ENCODE results near the gene ZFC3H1.
A peak's percentile ranks its signal among the peaks of the same experiment; 100 is the strongest.

Gene ZFC3H1

DNA sequence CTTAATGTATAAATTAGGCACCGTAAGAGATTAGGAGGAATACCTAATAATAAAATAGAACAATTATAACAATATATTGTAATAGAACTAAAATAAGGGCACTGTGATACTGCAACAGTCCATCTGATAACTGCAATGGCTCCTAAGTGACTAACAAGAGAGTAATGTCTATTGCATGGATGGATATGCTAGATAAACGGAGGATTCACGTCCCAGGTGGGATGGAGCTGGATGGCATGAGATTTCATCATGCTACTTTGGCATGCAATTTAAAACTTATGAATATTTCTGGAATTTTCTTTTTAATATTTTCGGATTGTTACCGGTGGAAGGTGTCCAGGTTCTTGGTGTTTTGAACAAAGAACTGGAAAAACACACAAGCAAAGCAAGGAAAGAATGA, 20.0 kb upstream of the ZFC3H1 start:
- no peak for DNase-seq

DNA sequence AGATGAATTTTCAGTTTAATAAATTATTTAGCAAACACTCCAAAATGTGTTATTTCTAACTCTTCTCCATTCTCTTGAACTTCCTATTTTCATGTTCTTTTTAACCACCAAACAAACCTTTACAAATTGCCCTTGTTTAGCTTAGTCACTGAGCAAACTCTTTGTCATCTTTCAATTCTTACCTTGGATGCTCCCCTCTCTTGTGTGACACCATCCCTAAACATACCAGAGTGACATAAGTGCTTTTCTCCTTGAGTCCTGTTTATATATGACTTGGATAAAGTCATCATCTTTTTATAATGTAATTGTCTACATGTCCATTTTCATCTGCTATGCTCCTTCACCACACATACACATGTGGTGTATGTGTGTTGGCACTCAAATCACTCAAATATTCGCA, 18.8 kb upstream of the ZFC3H1 start:
- no peak for DNase-seq

DNA sequence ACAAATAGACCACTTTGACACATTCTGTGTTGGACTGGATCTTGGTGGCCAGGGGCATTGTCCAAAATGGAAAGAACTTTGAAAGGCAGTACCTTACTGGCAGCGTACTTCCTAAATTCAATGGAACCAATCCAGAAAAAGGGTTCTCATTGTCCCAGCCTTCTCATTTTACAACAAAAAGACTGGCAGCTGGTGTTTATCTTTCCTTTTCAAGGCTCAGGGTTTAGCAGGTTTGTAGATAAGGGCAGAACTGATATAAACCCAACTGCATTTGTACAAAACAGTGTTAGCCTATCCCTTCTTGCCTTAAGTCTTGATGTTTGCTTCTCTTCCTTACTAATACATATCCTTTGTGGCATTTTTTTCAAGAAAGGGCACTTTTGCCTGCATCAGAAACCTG, 8.2 kb upstream of the ZFC3H1 start:
- DNase-seq = no peak

DNA sequence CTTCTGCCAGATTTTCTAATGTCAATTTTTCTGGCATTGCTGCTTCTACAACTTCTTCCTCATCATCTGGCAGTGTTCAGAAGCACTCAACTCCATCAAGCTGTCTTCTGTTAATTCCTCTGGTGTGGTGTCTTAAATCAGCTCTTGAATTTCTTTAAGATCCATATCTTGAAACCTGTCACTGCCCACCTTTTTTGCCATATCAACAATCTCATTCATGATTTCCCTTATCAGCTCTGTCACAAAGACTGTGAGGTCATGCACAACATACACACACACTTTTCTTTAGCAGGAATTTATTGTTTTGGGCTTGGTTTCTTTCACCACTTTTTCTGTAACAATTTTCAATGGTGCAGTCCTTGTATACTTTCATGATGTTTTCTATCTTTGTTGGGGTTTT, 7.7 kb upstream of the ZFC3H1 start:
- no peak for DNase-seq

DNA sequence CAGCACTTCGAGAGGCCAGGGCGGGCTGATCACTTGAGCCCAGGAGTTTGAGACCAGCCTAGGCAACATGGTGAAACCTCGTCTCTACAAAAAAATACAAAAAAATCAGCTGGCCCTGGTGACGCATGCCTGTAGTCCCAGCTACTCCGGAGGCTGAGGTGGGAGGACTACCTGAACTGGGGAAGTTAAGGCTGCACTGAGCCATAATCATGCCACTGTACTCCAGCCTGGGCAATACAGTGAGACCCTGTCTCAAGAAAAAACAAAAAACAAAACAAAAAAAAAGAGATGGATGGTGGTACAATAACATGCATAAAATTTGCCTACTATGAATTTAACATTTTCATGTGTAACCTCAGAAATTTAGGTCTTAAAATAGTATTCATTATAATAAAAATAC, 2.6 kb upstream of the ZFC3H1 start:
- DNase-seq = no peak

DNA sequence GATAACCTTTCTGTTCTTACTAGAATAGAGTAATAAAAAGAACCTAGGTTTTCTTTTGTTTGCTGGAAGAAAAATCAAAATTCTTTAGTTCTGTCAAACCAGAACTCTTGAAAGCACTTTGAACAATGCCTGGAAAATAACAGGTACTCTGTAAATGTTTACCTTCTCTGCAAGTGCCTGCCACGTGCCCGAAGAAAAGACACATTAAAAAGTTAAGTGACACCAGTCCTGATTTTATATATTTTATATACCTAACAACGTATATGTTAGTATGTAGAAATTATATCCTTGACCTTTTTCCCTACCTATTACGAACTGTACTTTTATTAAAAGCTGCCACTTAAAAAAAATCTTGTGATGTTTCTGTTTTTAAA, 1.4 kb upstream of the ZFC3H1 start:
- DNase-seq = no peak

GRCh38 chr12:71664411-71665089, 902 bp upstream of the ZFC3H1 start:
- DNase-seq = no peak

GRCh38 chr12:71662849-71663560, 643 bp downstream of the ZFC3H1 start:
- peak; percentile 13 for DNase-seq

- DNase-seq = no peak
These were observed 1.6 kb downstream of the ZFC3H1 start for GRCh38 chr12:71661977-71662530.

- DNase-seq = no peak
These were observed 6.9 kb downstream of the ZFC3H1 start for GRCh38 chr12:71656740-71657139.

DNA sequence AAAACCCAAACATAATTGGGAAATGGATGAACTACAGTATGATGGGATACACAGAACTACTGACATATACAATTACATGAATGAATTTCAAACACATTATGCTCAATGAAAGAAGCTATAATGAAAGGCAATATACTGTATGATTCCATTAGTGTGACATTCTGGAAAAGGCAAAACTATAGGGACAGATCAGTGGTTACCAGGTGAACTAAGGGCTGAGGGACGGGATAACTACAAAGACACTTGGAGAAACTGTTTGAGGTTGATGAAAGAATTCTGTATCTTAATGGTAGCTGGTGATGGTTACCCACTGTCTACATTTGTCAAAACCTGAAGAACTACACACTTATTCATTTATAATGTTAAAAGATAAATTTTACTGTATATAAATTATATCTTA, 7.7 kb downstream of the ZFC3H1 start:
- DNase-seq = no peak

DNA sequence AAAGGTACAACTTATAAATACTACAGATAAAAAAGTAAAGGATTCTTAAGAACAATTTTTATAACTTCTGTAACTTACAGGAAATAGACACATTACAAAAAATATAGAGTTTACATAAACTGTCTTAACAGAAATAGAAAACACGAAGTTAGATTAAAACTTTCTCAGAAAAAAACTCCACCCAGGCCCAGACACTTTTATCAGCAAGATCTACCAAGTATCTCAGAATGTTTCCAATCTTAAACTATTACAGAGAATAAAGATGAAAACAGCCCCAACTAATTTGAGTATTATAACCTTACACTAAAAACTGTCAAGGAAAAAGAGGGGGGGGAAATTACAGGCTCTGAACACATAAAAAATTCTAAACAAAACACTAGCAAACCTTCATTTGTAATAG, 8.2 kb downstream of the ZFC3H1 start:
- DNase-seq = no peak

GRCh38 chr12:71654200-71654599, 9.4 kb downstream of the ZFC3H1 start:
- no peak for DNase-seq

GRCh38 chr12:71653137-71653536, 10.5 kb downstream of the ZFC3H1 start:
- no peak for DNase-seq

GRCh38 chr12:71652656-71653055, 11.0 kb downstream of the ZFC3H1 start:
- DNase-seq = no peak

GRCh38 chr12:71649401-71649800, 14.2 kb downstream of the ZFC3H1 start:
- DNase-seq = no peak

GRCh38 chr12:71648537-71648936, 15.1 kb downstream of the ZFC3H1 start:
- DNase-seq = no peak

GRCh38 chr12:71646512-71646911, 17.1 kb downstream of the ZFC3H1 start:
- DNase-seq = no peak

- no peak for DNase-seq
These were observed 18.4 kb downstream of the ZFC3H1 start for GRCh38 chr12:71645268-71645667.

- no peak for DNase-seq
These were observed 21.4 kb downstream of the ZFC3H1 start for GRCh38 chr12:71642264-71642663.

DNA sequence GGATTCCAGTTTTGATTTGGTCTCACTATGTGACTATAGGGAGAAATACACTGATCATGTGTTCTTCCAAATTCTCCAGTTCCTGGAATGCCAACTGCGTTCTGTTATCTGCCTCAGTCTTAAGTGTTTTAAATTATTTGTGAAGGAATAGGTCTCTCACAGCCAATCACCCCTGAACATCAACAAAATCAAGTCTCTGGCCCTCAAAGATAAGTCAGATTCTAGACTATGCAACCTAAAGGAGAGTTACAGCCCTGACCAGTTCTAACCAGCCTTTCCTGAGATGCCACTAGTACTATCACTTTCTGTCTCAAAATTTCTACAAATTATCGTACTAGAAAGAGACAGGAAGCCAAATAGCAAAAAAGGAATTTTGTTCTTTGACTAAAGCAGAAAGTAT, 22.3 kb downstream of the ZFC3H1 start:
- no peak for DNase-seq

DNA sequence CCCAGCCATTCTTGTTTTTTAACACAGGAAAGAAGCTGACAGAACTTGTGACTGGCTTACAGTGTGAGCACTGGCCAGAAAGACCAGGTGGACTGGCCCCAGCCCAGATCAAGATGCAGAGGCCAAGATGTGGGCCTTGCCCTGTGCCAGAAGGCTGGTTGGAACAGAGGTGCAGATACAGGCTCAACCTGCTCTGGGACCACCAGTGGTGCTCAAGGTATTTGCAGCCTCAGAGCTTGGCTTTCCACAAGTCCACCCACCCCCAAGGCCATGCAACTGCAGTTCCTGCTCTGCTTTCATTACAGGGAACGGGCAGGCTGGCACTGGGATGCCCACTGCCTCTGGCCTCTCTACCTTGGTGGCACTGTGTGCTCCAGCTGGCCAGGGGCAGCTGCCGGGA, 23.3 kb downstream of the ZFC3H1 start:
- no peak for DNase-seq

DNA sequence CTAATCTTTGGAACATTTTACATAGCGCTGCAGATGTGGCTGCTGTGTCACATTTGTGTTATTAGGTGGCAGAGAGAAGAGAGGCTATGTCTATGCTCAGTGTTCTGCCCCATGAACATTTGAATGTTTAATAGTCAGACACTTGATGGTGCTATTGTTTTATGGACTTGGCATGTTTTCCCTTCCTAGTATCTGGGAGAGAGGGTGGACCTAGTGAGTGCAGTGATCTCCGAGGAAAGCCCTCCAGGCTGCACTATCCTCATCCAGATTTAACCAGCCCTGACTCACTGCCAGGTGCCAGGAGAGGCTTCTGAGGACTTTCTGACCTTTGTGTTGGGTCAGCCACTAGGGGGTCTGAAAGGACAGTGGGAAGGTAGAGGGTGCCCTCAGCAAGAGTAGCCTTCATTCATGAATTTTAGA, 24.3 kb downstream of the ZFC3H1 start:
- DNase-seq = no peak

DNA sequence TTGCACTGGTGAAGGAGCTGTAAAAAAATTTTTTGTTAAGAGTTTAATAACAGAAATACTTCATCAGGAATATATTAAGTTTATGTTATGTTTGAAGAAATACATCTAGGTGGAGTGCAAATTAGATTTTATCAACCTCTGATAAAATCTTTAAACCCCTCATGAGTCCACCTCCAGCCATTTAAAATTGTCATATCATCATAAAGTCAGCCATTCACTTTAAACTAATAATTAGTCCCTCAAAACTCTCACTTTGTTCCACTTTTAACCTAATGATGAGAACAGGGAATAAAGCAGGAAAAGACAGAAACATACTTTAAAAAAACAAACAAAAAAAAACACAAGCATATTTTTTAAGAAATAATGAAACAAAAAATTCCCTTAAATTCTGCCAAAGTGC, 25.1 kb downstream of the ZFC3H1 start:
- DNase-seq = no peak

GRCh38 chr12:71636704-71637115, 26.9 kb downstream of the ZFC3H1 start:
- DNase-seq = no peak
